Prostate gland (tissue), 2 donors: ENCODE data around the gene SLC2A10.

Experiments used
- CTCF ChIP-seq, 4 experiments: fragments of 200-600 bp in 2 of 4; fragments of 450-650 bp in 2 of 4; sonication (generic) in 2 of 4; IDR thresholded peaks; 1 replicate in 3 of 4; 2 replicates in 1 of 4; pipeline ENCODE4 v1.5.1; 2016 to 2019; ENCODE audit warnings: antibody characterized with exemption in 4 of 4, mild to moderate bottlenecking in 2 of 4, moderate library complexity in 2 of 4
- POLR2A ChIP-seq: fragments of 450-650 bp; IDR thresholded peaks from one replicate; pipeline ENCODE4 v1.6.1; 2016; ENCODE audit warnings: antibody characterized with exemption, mild to moderate bottlenecking

GRCh38 chr20:46698788-46699187, 10.7 kb upstream of the SLC2A10 start:
- TF ChIP-seq CTCF (IDR thresholded peaks at IDR 0.05): no peak
- TF ChIP-seq POLR2A: no peak
